ENCODE data around the gene GRIN1.
A peak's percentile ranks its signal among the peaks of the same experiment; 100 is the strongest.

GRIN1 gene

DNA sequence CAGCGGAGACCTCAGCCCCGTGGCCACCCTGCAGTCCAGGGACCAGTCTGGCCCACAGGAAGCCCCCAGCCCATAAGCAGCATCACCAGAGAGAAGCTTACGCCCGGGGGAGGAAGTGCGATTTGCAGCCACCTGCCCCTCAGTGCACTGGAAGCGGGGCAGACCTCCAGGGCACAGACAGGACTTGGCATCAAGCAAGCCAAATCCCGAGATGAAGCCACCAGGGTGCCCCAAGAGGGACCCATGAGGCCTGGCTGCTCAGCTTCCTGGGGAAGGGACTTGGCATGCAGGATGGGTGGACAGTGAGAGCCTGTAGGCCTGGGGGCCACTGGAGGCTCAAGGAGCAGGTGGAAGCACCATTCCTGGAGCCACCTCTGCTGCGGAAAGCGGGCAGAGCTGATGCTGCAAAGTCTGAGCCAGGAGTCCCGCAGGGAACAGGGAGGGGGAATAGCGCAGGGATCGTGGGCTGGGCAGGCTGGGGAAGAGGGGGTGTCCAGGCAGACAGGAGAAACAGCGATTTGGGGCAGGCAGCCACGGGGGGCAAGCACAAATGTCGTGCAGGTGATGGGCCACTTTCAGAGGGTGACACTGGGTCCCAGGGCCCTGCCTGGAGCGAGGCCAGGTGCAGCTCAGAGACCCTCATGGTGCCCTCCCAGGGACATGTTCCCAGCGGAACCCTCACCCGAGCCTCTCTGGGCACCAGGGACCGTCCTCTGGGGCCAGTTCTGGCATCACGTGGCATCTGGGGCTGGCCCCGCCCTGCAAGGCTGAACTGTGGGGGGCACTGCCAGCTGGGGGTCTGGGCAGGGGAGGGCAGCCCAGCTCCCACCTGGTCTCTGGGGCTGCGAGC lies 27.7 kb downstream of the GRIN1 start:
- DNase-seq, result no peak

DNA sequence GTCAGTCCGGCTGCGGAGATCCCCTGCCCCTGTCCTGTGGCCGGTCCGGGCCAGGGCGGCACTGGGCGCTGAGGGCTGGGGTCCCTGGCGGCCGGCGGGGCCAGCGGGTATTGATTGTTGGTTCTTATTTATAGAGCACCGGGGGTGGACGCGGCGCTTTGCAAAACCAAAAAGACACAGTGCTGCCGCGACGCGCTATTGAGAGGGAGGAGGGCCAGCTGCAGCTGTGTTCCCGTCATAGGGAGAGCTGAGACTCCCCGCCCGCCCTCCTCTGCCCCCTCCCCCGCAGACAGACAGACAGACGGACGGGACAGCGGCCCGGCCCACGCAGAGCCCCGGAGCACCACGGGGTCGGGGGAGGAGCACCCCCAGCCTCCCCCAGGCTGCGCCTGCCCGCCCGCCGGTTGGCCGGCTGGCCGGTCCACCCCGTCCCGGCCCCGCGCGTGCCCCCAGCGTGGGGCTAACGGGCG lies 28.4 kb downstream of the GRIN1 start:
- peak; percentile 41 for DNase-seq

DNA sequence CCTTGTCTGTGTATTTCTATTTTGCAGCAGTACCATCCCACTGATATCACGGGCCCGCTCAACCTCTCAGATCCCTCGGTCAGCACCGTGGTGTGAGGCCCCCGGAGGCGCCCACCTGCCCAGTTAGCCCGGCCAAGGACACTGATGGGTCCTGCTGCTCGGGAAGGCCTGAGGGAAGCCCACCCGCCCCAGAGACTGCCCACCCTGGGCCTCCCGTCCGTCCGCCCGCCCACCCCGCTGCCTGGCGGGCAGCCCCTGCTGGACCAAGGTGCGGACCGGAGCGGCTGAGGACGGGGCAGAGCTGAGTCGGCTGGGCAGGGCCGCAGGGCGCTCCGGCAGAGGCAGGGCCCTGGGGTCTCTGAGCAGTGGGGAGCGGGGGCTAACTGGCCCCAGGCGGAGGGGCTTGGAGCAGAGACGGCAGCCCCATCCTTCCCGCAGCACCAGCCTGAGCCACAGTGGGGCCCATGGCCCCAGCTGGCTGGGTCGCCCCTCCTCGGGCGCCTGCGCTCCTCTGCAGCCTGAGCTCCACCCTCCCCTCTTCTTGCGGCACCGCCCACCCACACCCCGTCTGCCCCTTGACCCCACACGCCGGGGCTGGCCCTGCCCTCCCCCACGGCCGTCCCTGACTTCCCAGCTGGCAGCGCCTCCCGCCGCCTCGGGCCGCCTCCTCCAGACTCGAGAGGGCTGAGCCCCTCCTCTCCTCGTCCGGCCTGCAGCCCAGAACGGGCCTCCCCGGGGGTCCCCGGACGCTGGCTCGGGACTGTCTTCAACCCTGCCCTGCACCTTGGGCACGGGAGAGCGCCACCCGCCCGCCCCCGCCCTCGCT lies 29.0 kb downstream of the GRIN1 start:
- DNase-seq, result peak; percentile 45

DNA sequence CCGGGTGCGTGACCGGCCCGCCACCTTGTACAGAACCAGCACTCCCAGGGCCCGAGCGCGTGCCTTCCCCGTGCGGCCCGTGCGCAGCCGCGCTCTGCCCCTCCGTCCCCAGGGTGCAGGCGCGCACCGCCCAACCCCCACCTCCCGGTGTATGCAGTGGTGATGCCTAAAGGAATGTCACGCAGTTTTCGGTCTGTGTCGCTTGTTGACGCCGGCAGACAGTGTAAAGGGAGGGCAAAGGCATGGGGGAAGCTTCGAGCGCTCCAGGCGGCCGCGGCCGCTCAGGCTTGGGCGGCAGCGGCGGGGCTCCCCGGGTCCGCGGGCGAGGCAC lies 29.6 kb downstream of the GRIN1 start:
- DNase-seq, result peak; percentile 31

DNA sequence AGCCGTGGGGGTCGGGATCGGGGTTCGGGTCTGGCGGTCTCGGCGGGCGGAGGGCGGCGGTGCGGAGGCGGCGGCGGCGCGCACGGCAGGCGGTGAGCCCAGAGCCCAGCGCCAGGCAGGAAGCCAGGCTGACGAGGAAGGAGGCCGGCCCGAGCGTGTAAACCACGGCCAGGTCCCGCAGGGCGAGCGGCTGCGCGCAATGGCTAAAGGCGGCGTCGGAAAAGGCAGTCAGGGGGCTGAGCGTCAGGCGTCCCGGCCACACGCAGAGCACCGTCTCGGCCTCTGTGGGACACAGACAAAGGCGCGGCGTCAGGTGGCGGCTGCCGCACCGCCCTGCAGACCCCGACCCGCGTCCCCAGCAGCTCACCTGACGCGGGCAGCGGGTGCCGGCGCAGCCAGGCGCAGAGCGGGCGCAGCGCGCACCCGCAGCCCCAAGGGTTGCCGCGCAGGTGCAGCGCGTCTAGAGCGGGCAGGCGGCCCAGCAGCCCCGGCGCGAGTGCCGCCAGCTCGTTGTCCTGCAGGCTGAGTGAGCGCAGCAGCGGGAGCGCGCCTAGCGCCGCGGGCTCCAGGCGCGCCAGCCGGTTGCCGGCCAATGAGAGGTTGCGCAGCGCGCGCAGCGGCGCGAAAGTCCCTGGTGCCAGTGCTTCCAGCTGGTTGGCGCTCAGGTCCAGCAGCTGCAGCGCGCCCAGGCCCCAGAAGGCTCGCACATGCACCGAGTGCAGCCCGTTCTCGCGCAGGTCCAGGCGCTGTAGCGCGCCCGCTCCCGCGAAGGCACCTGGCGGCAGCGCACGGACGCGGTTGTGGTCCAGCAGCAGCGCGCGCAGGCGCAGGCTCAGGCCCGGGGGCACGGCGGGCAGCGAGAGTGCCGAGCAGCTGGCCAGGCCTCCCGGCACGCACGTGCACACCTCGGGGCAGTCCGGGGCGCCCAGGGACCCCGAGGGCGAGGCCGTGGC lies 30.2 kb downstream of the GRIN1 start:
- peak; percentile 70 for DNase-seq

DNA sequence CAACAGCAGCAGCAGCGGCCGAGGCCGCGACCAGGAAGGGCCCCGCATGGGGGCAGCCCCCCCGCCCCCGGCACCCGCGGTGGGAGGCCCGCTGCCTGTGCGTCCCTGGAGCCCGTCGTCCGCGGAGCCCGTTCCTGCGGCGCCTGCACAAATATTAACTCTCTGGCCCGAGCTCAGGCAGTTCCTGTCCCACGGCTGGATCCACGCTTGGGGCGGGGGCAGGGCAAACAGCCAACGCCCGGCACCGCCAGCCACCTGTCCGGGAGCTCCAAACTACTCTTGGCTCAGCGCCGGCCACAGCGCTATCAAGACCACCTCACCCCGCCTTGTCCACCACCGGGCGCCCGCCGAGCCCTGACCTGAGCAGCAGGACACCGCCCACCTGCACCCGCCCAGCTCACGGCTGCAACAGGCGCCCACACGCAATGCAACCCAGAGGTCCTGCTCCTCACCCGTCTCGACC lies 31.0 kb downstream of the GRIN1 start, which contains the start of gene LRRC26:
Gene LRRC26, minus strand, starts transcription at position 156 of the 463 bp plus-strand sequence. Its CDS starts 108 bp downstream, at position 48.
- DNase-seq, result no peak

DNA sequence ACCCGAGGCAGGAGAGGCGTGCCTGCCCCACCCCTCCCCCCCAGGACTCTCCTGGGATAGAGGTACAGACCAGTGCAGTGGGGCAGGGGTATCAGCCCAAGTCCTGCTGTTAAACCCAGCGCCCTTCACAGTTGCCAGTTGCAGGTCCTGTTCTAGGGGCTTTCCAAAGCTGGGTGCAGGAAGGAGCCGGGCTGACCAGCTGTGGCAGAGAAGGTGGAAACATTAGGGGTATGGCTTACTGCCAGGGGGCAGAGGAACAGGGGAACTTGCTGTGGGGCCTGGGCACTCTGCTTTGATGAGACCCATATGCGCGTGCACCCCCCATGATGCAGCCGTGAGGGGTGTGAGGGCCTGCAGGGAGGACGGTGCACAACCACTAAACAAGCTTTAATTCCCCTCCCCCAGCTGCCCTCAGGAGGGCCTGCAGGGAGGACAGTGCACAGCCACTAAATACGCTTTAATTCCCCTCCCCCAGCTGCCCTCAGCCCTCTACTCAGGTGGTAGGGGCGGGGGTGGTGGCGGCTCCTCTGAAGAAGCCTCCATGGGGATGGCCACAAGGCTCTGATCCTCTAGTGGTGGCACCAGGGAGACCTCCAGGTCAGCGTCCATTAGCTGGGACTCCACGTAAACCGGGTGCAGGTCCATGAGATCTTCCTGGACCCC lies 31.7 kb downstream of the GRIN1 start:
- no peak for DNase-seq

DNA sequence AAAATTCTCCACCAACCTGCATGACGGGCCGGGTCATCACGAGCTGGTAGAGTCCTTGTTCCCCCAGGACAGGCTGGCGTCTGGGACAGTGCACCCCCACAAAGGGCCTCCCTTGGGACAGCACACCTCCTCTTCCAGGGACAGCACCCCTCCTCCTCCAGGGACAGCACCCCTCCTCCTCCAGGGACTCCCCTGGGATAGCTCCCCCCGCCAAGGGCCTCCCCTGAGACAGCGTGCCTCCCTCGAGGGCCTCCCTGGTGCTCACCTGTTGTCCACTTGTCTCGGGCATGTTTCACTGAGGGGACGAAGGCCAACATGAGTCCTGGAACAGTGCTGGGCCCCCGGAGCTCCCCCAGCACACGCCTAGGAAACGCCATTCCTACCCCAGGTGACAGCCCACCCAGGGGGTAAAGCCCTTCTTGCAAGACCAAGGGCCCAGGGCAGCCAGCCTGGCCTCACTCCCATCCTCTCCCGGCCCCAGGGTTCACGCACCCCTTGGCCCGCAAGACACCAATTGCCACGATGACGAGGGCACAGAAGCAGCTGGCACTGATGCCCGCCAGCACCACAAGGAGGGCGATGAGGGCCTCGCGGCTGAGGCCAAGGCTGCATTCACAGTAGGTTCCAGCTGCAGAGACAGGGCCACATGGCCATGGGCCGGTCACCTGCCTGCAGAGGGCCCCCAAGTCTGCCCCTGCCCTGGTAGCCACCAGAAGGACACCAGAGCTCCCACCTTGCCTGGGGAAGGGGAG lies 32.4 kb downstream of the GRIN1 start:
- DNase-seq, result no peak

DNA sequence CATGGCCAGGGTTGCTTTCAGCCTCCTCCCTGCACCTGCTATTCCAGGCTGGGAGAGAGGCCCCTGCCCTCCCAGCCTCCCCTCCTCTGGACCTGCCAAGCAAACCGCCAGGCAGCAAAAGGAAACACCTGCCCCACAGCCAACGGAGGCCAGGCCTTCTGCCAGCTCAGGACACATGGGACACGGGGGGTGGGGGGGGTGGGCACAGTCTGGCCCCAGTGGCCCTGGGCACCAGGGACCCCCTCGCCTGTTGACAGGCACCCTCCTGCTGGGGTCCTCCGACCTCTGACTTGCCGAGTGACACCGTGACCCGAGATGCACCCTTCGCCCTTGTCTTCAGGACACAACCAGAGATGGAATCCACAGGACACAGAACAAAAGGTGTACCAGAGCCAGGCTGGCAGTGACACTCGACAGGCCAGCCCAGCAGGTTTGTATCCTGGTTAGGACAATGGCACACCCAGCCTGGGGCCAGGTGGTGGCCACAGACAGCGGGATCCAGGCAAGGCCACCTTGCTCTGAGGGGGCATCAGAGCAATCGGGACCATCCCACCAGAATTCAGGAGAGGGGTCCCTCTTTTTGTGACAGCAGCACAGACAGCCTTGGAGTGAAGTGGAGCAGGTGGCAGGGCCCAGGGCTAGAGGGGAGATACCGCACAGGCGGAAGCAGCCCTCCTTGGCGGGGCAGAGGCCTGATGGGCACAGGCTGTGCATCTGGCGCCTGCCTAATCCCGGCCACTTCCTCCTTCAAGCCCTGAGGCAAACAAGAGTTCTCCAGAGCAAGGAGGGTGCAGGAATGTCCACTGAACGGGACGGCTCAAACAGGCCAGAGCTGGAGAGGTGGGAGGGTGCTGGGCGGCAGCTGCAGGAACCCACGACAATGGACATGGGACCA lies 34.2 kb downstream of the GRIN1 start:
- DNase-seq, result peak; percentile 42

DNA sequence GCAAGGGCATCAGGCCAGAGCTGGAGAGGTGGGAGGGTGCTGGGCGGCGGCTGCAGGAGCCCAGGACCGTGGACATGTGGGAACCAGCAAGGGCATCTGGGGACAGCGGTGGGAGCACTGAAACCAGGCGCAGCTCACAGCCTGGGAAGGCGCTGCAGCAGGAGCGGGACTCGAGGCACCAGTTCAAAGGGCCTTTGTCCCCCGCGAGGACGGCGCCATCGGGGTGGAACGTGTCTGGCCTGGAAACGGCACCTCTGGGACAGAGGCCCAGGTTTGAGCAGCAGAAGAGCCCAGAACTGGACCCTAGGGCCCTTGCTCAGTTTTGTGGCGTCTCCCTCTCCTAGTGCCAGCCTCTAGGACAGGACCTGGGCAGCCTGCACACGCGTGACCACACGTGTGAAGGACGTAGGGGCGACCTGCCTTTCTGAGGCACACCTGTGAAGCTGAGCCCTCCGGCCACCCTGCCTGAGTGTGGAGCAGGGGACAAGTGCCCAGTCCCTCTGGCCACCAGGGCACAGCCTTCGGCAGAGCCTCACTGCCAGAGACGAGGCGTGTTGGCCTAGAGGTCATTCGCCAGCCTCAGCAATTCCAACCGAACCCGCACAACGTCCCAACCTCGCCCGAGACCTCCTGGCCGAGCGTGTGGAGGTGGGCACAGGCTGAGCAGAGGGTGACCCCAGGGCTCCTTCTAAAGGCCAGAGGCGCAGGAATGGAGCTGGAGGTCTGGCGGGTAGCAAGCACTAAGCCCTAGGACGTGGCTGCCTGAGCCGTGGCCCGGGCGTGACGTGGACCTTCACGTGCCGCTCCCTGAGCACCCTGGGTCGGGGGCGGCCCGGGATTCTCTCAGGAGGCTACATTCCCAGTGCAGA lies 35.1 kb downstream of the GRIN1 start:
- DNase-seq, result no peak

DNA sequence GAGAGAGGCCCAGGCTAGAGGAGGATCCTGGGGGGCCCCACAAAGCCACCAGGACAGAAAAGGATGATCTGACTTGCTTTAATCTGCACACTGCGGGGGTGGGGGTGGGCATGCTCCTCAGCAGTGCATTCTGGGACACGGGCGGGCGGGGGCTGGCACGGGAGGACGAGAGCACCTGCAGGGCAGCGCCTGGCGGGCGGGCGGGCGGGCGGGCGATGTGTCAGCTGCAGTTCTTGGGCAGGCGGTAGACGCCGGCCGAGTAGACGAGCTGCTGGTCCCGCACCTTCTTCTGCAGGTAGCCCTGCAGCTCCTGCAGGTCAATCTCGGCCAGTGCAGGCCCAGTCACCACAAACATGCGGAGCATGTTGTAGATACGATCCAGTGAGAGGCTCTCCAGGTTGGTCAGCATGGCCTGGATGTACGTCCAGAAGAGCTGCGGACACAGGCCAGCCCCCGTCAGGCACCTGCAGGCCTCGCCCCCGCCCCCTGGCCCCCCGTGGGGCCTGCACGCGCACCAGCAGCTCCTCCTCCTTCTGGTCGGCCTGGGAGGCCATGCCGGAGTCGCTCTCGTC lies 35.9 kb downstream of the GRIN1 start:
- no peak for DNase-seq

DNA sequence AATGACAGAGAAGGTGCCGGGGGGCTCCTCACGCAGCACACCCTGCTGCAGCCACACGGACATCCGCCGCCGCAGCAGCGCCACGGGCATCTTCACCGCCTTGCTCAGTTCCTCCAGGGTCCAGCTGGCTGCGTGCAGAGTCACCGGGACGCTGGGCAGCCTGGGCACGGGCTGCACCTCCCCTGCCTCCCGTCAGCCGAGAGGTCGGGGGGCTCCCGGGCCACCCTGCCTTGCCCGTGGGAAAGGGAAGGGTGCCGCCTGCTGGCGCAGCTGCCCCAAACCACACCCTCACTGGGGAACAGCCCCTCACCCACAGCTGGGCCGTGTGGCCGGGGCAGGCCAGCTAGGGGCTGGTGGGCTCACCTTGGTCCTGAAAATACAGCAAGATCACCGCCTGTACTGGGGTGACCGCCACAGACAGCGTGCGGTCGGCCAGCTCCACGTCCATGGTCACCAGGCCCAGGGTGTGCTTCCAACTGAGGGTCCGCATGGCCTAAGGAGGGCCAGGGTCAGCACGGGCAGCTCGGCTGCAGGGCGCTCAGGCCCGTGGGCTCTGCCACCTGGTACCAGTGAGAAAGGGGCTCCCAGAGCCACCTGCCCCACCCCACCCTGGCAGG lies 36.5 kb downstream of the GRIN1 start:
- DNase-seq, result no peak

DNA sequence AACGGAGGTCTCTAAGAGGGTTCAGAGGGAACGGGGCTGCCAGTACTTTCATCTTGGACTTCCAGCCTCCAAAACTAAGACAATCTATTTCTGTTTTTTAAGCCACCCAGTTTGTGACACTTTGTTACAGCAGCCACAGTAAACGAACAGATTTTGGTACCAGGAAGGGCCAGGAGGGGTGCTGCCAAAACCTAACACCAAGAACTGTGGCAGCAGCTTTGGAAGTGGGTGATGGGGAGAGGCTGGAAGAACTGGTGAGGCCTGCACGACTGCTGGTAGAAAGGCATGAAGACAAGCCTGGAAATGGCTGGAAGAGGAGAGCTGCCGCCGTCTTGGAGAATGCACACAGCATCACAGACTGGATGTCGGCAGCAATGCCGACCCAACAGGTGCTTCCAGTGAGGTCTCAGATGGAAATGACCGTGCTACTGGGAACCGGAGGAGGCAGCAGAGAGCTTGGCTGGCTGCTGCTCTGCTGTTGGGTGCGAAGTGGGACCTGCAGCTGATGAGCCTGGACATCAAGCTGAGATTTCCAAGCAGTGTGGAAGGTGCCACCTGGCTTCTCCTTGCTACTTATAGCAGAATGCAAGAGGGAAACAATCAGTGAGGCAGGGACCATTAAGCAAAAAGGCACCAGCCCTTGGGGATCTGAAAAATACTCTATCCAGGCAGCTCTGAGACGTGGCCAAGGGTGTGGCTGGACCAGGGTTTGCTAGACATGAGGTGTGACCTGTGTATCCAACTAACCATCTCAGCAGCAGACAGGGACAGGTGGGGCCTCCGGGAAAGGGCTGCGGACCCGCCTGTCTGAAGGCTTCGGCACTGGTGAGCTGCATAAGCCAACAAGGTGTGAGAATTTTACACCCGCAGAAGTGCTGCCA lies 37.6 kb downstream of the GRIN1 start:
- peak; percentile 63 for DNase-seq

DNA sequence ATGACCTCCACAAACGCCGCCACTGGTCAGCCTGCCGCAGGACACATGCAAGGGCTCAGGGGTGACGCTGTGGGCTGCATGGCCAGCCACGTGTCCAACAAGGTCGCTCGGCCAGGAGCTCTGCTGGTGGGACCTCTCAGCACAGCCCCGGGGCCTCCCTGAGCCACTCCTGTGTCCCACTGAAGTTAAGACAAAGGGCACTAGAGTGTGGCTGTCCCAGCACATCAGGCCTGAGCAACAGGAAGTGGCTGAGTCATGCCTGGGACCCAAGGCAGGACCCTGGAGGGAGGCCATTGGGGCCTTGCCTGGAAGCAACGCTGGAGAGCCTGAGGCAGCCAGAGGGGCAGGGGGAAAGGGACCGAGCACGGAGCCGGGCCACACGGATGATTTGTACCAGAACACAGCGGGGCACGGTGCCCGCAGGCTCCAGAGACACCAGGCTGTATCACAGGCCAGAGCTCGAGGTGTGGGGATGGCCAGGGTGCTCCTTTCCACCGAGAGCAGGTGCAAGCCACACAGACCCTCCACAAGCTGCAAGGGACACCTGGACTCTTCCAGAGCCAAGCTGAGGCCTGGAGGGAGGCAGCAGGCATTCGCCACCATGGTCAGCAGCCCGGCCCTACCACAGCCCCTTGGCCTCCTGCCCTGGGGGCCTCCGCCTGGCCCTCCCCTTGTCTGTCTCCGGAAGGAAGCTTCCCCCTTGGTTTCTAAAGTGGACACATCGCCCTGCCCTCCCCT lies 39.4 kb downstream of the GRIN1 start:
- no peak for DNase-seq

DNA sequence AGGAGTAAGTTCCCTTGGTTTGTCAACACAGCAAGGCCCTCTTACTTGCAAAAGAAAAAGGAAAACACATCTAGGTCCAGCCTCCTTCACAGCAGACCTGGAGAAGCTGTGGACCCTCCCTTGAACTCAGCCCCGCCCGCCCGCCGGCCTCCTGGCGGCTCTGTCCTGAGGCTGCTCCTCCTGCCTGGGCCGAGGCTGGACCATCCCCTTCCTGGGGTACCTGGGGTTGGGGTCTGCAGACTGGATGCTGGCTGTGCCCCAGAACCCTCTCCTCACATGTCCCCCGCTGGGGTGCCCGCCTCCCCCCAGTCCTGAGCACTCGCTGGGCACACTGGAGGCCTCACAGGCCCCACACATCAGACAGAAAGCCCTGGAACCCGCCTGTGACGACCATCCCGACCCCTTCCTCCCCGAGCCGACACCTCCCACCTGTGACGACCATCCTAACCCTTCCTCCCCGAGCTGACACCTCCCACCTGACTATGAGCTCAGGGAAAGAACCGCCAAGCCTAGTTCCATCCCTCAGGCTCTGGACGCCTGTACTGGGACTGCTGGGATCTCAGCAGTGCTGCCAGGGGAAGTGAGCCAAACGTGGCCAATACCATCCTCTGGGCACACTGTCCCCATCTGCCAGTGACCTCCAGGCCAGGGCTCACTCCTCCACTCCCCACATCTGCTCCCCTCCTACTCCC lies 40.1 kb downstream of the GRIN1 start:
- no peak for DNase-seq

DNA sequence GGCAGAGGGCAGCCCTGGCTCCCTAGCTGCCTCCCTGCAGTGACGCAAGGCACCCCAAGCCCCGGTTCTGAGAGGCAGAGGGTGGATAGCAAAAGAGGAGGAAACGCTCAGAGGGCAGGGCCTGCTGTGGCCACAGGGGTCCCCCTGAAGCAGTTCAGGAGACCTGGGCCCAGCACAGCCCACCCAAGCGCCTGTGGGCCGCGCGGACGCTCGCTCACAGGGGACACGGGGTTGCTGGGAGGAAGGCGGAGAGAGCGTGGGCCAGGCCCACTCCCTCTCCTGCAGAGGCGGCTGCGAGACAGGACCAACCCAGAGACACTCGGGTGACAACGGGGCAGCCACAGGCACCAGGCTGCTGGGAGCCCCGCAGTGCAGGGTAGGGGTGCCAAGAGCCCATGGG lies 40.8 kb downstream of the GRIN1 start:
- DNase-seq, result no peak

Measured in hematopoietic multipotent progenitor cell treated with erythropoietin and hydrocortisone succinate and interleukin-3 and kit ligand, for 4 days (in vitro differentiated cells).